Hepatocyte (in vitro differentiated cells): ENCODE data around the gene MRC1.

Source experiments
- EZH2 ChIP-seq: fragments of 200-600 bp; sonication (generic); IDR thresholded peaks from 2 replicates; pipeline ENCODE4 v1.6.1; 2016; ENCODE audit warnings: antibody characterized with exemption, mild to moderate bottlenecking, borderline replicate concordance
- TF ChIP-seq, protein P1 (sequence below): fragments of 200-600 bp; sonication (generic); IDR thresholded peaks from 2 replicates; pipeline ENCODE4 v1.5.1; 2016; ENCODE audit warnings: antibody characterized with exemption, mild to moderate bottlenecking; ENCODE audit not compliant: poor library complexity

DNA sequence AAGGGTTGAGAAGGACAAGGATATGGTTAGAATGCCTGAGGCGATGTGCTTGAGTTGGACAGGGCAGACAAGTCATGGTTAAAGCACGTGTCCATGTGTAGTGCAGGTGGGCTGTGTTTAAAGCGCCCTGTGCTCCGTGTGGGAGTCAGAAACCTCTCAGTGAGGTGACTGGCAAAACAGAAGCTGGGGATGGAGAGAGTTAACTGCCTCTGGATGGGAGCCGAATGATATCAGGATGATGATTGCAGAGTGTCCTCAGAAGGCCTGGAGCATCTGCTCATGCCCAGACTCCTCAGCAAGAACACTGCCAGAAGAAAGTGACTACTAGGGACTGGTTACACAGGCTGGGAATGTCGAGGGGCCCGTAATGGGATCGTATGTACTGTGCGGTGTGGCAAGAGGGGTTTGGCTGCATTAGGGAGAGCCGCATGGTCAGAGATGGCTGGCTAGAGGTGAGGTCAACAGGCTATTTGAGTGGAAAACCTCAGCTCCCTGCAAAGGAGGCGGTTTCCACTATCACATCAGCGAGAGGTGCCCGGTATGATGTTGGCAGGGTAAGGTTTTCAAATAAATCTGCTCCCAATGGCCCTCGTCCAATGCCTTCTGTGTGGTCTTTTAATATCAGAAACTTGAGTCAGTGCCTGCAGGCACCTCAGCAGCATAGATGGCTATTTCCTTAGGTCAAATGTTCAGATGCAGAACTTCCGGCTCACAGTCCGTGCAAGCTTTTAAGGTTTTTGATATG lies 26.1 kb upstream of the MRC1 start:
- TF ChIP-seq, protein P1, sequence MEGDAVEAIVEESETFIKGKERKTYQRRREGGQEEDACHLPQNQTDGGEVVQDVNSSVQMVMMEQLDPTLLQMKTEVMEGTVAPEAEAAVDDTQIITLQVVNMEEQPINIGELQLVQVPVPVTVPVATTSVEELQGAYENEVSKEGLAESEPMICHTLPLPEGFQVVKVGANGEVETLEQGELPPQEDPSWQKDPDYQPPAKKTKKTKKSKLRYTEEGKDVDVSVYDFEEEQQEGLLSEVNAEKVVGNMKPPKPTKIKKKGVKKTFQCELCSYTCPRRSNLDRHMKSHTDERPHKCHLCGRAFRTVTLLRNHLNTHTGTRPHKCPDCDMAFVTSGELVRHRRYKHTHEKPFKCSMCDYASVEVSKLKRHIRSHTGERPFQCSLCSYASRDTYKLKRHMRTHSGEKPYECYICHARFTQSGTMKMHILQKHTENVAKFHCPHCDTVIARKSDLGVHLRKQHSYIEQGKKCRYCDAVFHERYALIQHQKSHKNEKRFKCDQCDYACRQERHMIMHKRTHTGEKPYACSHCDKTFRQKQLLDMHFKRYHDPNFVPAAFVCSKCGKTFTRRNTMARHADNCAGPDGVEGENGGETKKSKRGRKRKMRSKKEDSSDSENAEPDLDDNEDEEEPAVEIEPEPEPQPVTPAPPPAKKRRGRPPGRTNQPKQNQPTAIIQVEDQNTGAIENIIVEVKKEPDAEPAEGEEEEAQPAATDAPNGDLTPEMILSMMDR = no peak
- TF ChIP-seq EZH2 = no peak
